H1 (cell line): ENCODE data around the gene SPRR4. TPM values are rescaled to one million over a fixed set of nuclear protein-coding genes. Genes with fewer than 3 reads are reported as not detected.

Experiments
- CTCF ChIA-PET: fragments of 300-600 bp; sonication (Branson Sonifier 250); formaldehyde crosslinking; loops from one replicate; lab custom pipeline; 2021; ENCODE audit not compliant: partially characterized antibody; lab: Charles Lee
- POLR2A ChIA-PET: fragments of 300-600 bp; sonication (Branson Sonifier 250); formaldehyde crosslinking; loops from one replicate; lab custom pipeline; 2021; ENCODE audit warnings: inconsistent platforms; ENCODE audit not compliant: partially characterized antibody; lab: Charles Lee
- DNase-seq, 2 experiments: peaks; one replicate each; pipeline versions ENCODE4 v3.0.0 to v3.0.0-alpha.2; 2010 to 2022; ENCODE audit warnings: low spot score in 2 of 2, low read depth in 1 of 2, mixed read lengths in 1 of 2
- FAIRE-seq: peaks from 2 replicates; lab custom pipeline; 2011; peaks lifted over from hg19 to GRCh38; lab: Jason Lieb, UNC
- H2AFZ ChIP-seq: 2 replicates; pipeline ENCODE4 v1.8.1; 2012; ENCODE audit warnings: low read length, inconsistent platforms
- H2AK5ac ChIP-seq: 2 replicates; pipeline ENCODE4 v1.6.1; 2013; ENCODE audit warnings: low read depth, low read length
- H2BK120ac ChIP-seq: replicated peaks from 2 replicates; pipeline ENCODE3; 2013; ENCODE audit warnings: low read depth, low read length, inconsistent platforms
- H2BK12ac ChIP-seq: 2 replicates; pipeline ENCODE4 v1.6.1; 2013; ENCODE audit warnings: low read depth, low read length
- H2BK15ac ChIP-seq: 2 replicates; pipeline ENCODE4 v1.6.1; 2013; ENCODE audit warnings: low read length
- H2BK20ac ChIP-seq: 2 replicates; pipeline ENCODE4 v1.6.1; 2013; ENCODE audit warnings: low read length
- H2BK5ac ChIP-seq: 2 replicates; pipeline ENCODE4 v1.6.1; 2013; ENCODE audit warnings: low read depth, low read length
- H3K14ac ChIP-seq: 2 replicates; pipeline ENCODE4 v1.6.1; 2013; ENCODE audit warnings: inconsistent platforms; ENCODE audit not compliant: insufficient read length
- H3K18ac ChIP-seq: 2 replicates; pipeline ENCODE4 v1.6.1; 2013; ENCODE audit warnings: low read length; ENCODE audit errors: extremely low read depth
- H3K23ac ChIP-seq: 2 replicates; pipeline ENCODE4 v1.6.1; 2013; ENCODE audit warnings: inconsistent platforms; ENCODE audit not compliant: insufficient read length
- H3K23me2 ChIP-seq: 2 replicates; pipeline ENCODE4 v1.6.1; 2013; ENCODE audit warnings: low read depth, low read length
- H3K27ac ChIP-seq: 2 replicates; pipeline ENCODE4 v1.6.1; 2011; ENCODE audit warnings: low read depth, low read length, inconsistent platforms
- H3K27me3 ChIP-seq, 4 experiments: replicated peaks in 1 of 4; 1 replicate in 1 of 4; 2 replicates in 3 of 4; pipeline versions ENCODE4 v1.6.1 to v1.8.1; 2011 to 2013; ENCODE audit warnings: low read length in 3 of 4, mild to moderate bottlenecking in 3 of 4, inconsistent platforms in 2 of 4, mixed read lengths in 2 of 4, moderate library complexity in 1 of 4; ENCODE audit not compliant: control insufficient read depth in 3 of 4, insufficient read depth in 3 of 4; ENCODE audit errors: extremely low read depth in 1 of 4
- H3K36me3 ChIP-seq, 4 experiments: 2 replicates each; pipeline versions ENCODE4 v1.6.1 to v1.8.1; 2011 to 2013; ENCODE audit warnings: mild to moderate bottlenecking in 4 of 4, low read length in 3 of 4, moderate library complexity in 2 of 4, control low read depth in 1 of 4, inconsistent platforms in 1 of 4; ENCODE audit not compliant: insufficient read depth in 4 of 4, control insufficient read depth in 2 of 4
- H3K4ac ChIP-seq: replicated peaks from 2 replicates; pipeline ENCODE3; 2013; ENCODE audit warnings: low read length, low read depth, mixed read lengths, inconsistent platforms; ENCODE audit not compliant: insufficient read length
- H3K4me1 ChIP-seq, 4 experiments: replicated peaks in 1 of 4; 1 replicate in 1 of 4; 2 replicates in 3 of 4; pipeline versions ENCODE4 v1.6.1 to v1.8.1; 2011 to 2013; ENCODE audit warnings: low read length in 3 of 4, inconsistent platforms in 2 of 4, mixed read lengths in 1 of 4; ENCODE audit not compliant: insufficient read depth in 4 of 4, control insufficient read depth in 3 of 4
- H3K4me2 ChIP-seq, 2 experiments: 2 replicates each; pipeline versions ENCODE4 v1.6.1 to v1.8.1; 2011 to 2013; ENCODE audit warnings: low read depth in 2 of 2, low read length in 2 of 2, control low read depth in 1 of 2, inconsistent platforms in 1 of 2, mild to moderate bottlenecking in 1 of 2; ENCODE audit not compliant: insufficient read depth in 1 of 2
- H3K4me3 ChIP-seq, 4 experiments: fragments of 200-600, 300-600 bp in 1 of 4; sonication (generic), shearing (Covaris generic), sonication (Bioruptor Twin) in 1 of 4; 2 replicates each; pipeline versions ENCODE4 v1.5.1 to v1.8.1; 2011 to 2016; ENCODE audit warnings: low read length in 4 of 4, low read depth in 3 of 4, control low read depth in 2 of 4, inconsistent platforms in 2 of 4, mild to moderate bottlenecking in 2 of 4, mixed read lengths in 1 of 4, moderate library complexity in 1 of 4; ENCODE audit not compliant: insufficient read depth in 2 of 4; ENCODE audit errors: extremely low read depth in 1 of 4
- H3K56ac ChIP-seq: replicated peaks from 2 replicates; pipeline ENCODE3; 2013; ENCODE audit warnings: low read depth, mild to moderate bottlenecking, mixed read lengths, low read length, inconsistent platforms; ENCODE audit not compliant: insufficient read length
- H3K79me1 ChIP-seq: 2 replicates; pipeline ENCODE4 v1.6.1; 2013; ENCODE audit warnings: low read depth, low read length, control low read depth
- H3K79me2 ChIP-seq, 2 experiments: 2 replicates each; pipeline versions ENCODE4 v1.6.1 to v1.8.1; 2012 to 2013; ENCODE audit warnings: low read length in 2 of 2, mild to moderate bottlenecking in 2 of 2, inconsistent platforms in 1 of 2; ENCODE audit not compliant: insufficient read depth in 2 of 2, control insufficient read depth in 1 of 2
- H3K9ac ChIP-seq, 4 experiments: replicated peaks in 1 of 4; 1 replicate in 1 of 4; 2 replicates in 3 of 4; pipeline versions ENCODE4 v1.6.1 to v1.8.1; 2011 to 2013; ENCODE audit warnings: low read depth in 3 of 4, low read length in 3 of 4, control low read depth in 2 of 4, mild to moderate bottlenecking in 2 of 4, moderate library complexity in 2 of 4, inconsistent platforms in 1 of 4; ENCODE audit errors: extremely low read depth in 1 of 4
- H3K9me3 ChIP-seq, 2 experiments: 2 replicates each; pipeline versions ENCODE4 v1.6.1 to v1.8.1; 2012 to 2013; ENCODE audit warnings: mild to moderate bottlenecking in 2 of 2, moderate library complexity in 2 of 2, control low read depth in 1 of 2, inconsistent platforms in 1 of 2, low read depth in 1 of 2, low read length in 1 of 2, mixed read lengths in 1 of 2; ENCODE audit not compliant: insufficient read depth in 2 of 2
- H4K20me1 ChIP-seq, 2 experiments: replicated peaks in 1 of 2; 2 replicates each; pipeline versions ENCODE3 to v1.8.1; 2011 to 2013; ENCODE audit warnings: inconsistent platforms in 2 of 2, low read length in 2 of 2, mild to moderate bottlenecking in 1 of 2; ENCODE audit not compliant: insufficient read depth in 2 of 2, control insufficient read depth in 1 of 2
- H4K5ac ChIP-seq: 2 replicates; pipeline ENCODE4 v1.6.1; 2013; ENCODE audit warnings: low read length, low read depth, mixed read lengths, inconsistent platforms; ENCODE audit not compliant: insufficient read length
- H4K8ac ChIP-seq: 2 replicates; pipeline ENCODE4 v1.8.0; 2013; ENCODE audit warnings: mild to moderate bottlenecking, moderate library complexity, low read length, inconsistent platforms; ENCODE audit not compliant: insufficient read depth; ENCODE audit errors: extremely low read depth
- H4K91ac ChIP-seq: replicated peaks from 2 replicates; pipeline ENCODE3; 2013; ENCODE audit warnings: low read length, mixed read lengths, inconsistent platforms; ENCODE audit not compliant: insufficient read length
- BRCA1 ChIP-seq: IDR thresholded peaks from 2 replicates; pipeline ENCODE4 v1.6.1; 2012; ENCODE audit warnings: low read depth, low read length, improper control_type of control experiment
- CEBPB ChIP-seq: IDR thresholded peaks from 2 replicates; pipeline ENCODE4 v1.6.1; 2012; ENCODE audit warnings: low read depth, low read length
- EGR1 ChIP-seq: IDR thresholded peaks from 2 replicates; pipeline ENCODE4 v1.6.1; 2011; ENCODE audit warnings: low read depth, low read length, borderline replicate concordance
- HDAC6 ChIP-seq: IDR thresholded peaks from one replicate; pipeline ENCODE4 v1.7.1; 2012; ENCODE audit warnings: low read depth, mild to moderate bottlenecking, inconsistent platforms, low read length, moderate library complexity
- JUN ChIP-seq: IDR thresholded peaks from 2 replicates; pipeline ENCODE4 v1.6.1; 2011; ENCODE audit warnings: low read depth, mild to moderate bottlenecking, improper control_type of control experiment, low read length
- MAX ChIP-seq: IDR thresholded peaks from 2 replicates; pipeline ENCODE4 v1.6.1; 2012; ENCODE audit warnings: inconsistent platforms
- RFX5 ChIP-seq: IDR thresholded peaks from 2 replicates; pipeline ENCODE4 v1.6.1; 2011; ENCODE audit warnings: low read depth, low read length, improper control_type of control experiment, borderline replicate concordance
- RXRA ChIP-seq: IDR thresholded peaks from 2 replicates; pipeline ENCODE4 v1.6.1; 2011; ENCODE audit warnings: low read depth, mild to moderate bottlenecking, low read length, moderate library complexity; ENCODE audit not compliant: insufficient read depth
- SP2 ChIP-seq: IDR thresholded peaks from 2 replicates; pipeline ENCODE4 v1.6.1; 2012; ENCODE audit warnings: mild to moderate bottlenecking, low read length, inconsistent platforms
- SUZ12 ChIP-seq: fragments of 200-600 bp; sonication (generic); IDR thresholded peaks from 2 replicates; pipeline ENCODE4 v1.6.1; 2012; ENCODE audit warnings: mild to moderate bottlenecking, inconsistent platforms, low read length, moderate library complexity, mixed read lengths
- WGBS, 2 experiments: shearing (Covaris generic) in 1 of 2; methylation state at CpG; one replicate each; pipeline versions ENCODE4 v1.1.6 to v1.1.7; 2013 to 2015; ENCODE audit warnings: low lambda C conversion rate in 2 of 2, mixed read lengths in 2 of 2, inconsistent platforms in 1 of 2, low coverage in 1 of 2, missing lambda C conversion rate in 1 of 2; ENCODE audit not compliant: insufficient replicate concordance in 2 of 2, insufficient coverage in 1 of 2, insufficient read length in 1 of 2; ENCODE audit errors: extremely low coverage in 1 of 2, missing lambda C conversion rate in 1 of 2; 5-methylcytosine and 5-hydroxymethylcytosine counted together
- polyA plus RNA-seq, 7 experiments: library from polyadenylated mRNA; depleted of rRNA in 3 of 7; stranded (reverse) in 5 of 7; unstranded in 2 of 7; fragments of >200 nt in 5 of 7; fragments of 200-250 nt in 2 of 7; gene quantifications; 1 replicate in 5 of 7; 2 replicates in 1 of 7; 4 replicates in 1 of 7; pipeline versions ENCODE4 v1.2.1 to v1.2.3, GENCODE V29; 2011 to 2013; ENCODE audit warnings: missing spikeins in 2 of 7, mixed read lengths in 2 of 7
- total RNA-seq: library from RNA; stranded (reverse); fragmentation: NEBNext Ultra II Directional; extraction: Animal tissue kit (Norgen Biotek cat#: 25700); gene quantifications from 2 replicates; pipeline ENCODE4 v1.2.1, GENCODE V29; 2021
- TF ChIP-seq, protein P1 (sequence below): IDR thresholded peaks from 2 replicates; pipeline ENCODE4 v1.6.1; 2012; ENCODE audit warnings: low read length, inconsistent platforms

SPRR4 gene
- total and polyA plus RNA-seq, 2 of the 8 experiments (the other 6 are each of a cell fraction or from before 2014, with no cell fraction given) = not detected

GRCh38 chr1:152981146-152981871 is 10.9 kb downstream of the SPRR4 start:
- no peak overlapping the region; the same call in 1 of the 2 replicates for H2BK5ac ChIP-seq
- no peaks in the 10 kb centered on the region for H3K4me1 ChIP-seq
- no peak overlapping the region for H3K4me3 ChIP-seq
- no peaks in the 10 kb centered on the region for H3K36me3 ChIP-seq
- H3K4ac ChIP-seq = no peak overlapping the region
- no peak overlapping the region for H3K14ac ChIP-seq
- FAIRE-seq (no peak), DNase-seq (peak in 1 of 2 experiments; percentile 22)
- H2BK20ac ChIP-seq = no peak overlapping the region
- no peak overlapping the region for H2AK5ac ChIP-seq
- no peaks in the 10 kb centered on the region for H3K79me1 ChIP-seq
- no peak overlapping the region for H3K23ac ChIP-seq
- H3K23me2 ChIP-seq = no peaks in the 10 kb centered on the region; the same call in 1 of the 2 replicates
- no peak overlapping the region for H2BK12ac ChIP-seq
- H4K20me1 ChIP-seq = no peaks in the 10 kb centered on the region
- no peaks in the 10 kb centered on the region; a peak in 1 of 7 replicates for H3K27me3 ChIP-seq
- no peak overlapping the region for H4K5ac ChIP-seq
- H2AFZ ChIP-seq = no peak overlapping the region
- no peak overlapping the region for H3K18ac ChIP-seq
- TF ChIP-seq HDAC6 = no peak
- no peak for TF ChIP-seq CEBPB
- no peak for TF ChIP-seq RFX5
- no peak for TF ChIP-seq SP2
- TF ChIP-seq, protein P1, sequence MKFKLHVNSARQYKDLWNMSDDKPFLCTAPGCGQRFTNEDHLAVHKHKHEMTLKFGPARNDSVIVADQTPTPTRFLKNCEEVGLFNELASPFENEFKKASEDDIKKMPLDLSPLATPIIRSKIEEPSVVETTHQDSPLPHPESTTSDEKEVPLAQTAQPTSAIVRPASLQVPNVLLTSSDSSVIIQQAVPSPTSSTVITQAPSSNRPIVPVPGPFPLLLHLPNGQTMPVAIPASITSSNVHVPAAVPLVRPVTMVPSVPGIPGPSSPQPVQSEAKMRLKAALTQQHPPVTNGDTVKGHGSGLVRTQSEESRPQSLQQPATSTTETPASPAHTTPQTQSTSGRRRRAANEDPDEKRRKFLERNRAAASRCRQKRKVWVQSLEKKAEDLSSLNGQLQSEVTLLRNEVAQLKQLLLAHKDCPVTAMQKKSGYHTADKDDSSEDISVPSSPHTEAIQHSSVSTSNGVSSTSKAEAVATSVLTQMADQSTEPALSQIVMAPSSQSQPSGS = no peak
- TF ChIP-seq EGR1 = no peak
- TF ChIP-seq JUN = no peak
- TF ChIP-seq RXRA = no peak
- no peak for TF ChIP-seq BRCA1
- no peak for TF ChIP-seq MAX
- TF ChIP-seq SUZ12 = no peak
- CTCF ChIA-PET = interaction anchor here (0.9 to 1.8 kb wide), 3 partner anchors 207 to 229 kb away, joined by 3 to 6 read pairs (median 3); no protein-coding TSS in a partner anchor
- H4K91ac ChIP-seq = no peak overlapping the region
- no peak overlapping the region for H3K4me2 ChIP-seq
- H2BK15ac ChIP-seq = no peak overlapping the region
- no peak overlapping the region for H3K9ac ChIP-seq
- no peak overlapping the region for H3K27ac ChIP-seq
- no peak overlapping the region; the same call in 1 of the 2 replicates for H4K8ac ChIP-seq
- no peak overlapping the region for H3K56ac ChIP-seq
- no peak overlapping the region for H2BK120ac ChIP-seq
- H3K79me2 ChIP-seq = no peaks in the 10 kb centered on the region
- 89% methylated on average over 6 of the region's 6 CpGs; no CpG with 5 or more reads in 1 of the 2 experiments for WGBS, 2 experiments
- H3K9me3 ChIP-seq = no peaks in the 10 kb centered on the region; a peak in 1 of 4 replicates
- POLR2A ChIA-PET = no interaction called here
